Keratinocyte (primary cell): ENCODE data around the gene SLFN11. TPM values are rescaled to one million over a fixed set of nuclear protein-coding genes. Genes with fewer than 3 reads are reported as not detected.

Experiments
- DNase-seq: peaks from one replicate; pipeline ENCODE4 v3.0.0-alpha.2; 2011; ENCODE audit warnings: low read depth, missing footprints, low spot score
- FAIRE-seq: peaks from 2 replicates; lab custom pipeline; 2011; peaks lifted over from hg19 to GRCh38; lab: Jason Lieb, UNC
- H2AFZ ChIP-seq: 2 replicates; pipeline ENCODE4 v1.6.0; 2012; ENCODE audit warnings: low read length, control low read depth, inconsistent platforms; ENCODE audit not compliant: control insufficient read depth
- H3K27ac ChIP-seq: 2 replicates; pipeline ENCODE4 v1.5.1; 2011; ENCODE audit warnings: low read length; ENCODE audit not compliant: control insufficient read depth, insufficient read depth
- H3K27me3 ChIP-seq: 3 replicates; pipeline ENCODE4 v1.6.0; 2011; ENCODE audit warnings: low read length; ENCODE audit not compliant: control insufficient read depth, insufficient read depth; ENCODE audit errors: extremely low read depth
- H3K36me3 ChIP-seq, 2 experiments: 2 replicates in 1 of 2; 3 replicates in 1 of 2; pipeline ENCODE4 v1.5.1; 2011; ENCODE audit warnings: low read length in 2 of 2, mild to moderate bottlenecking in 1 of 2; ENCODE audit not compliant: control insufficient read depth in 2 of 2, insufficient read depth in 2 of 2; ENCODE audit errors: extremely low read depth in 1 of 2
- H3K4me1 ChIP-seq: 3 replicates; pipeline ENCODE4 v1.5.1; 2011; ENCODE audit warnings: low read length; ENCODE audit not compliant: control insufficient read depth, insufficient read depth; ENCODE audit errors: extremely low read depth
- H3K4me2 ChIP-seq: 3 replicates; pipeline ENCODE4 v1.6.0; 2011; ENCODE audit warnings: low read depth, low read length; ENCODE audit not compliant: control insufficient read depth, insufficient read depth; ENCODE audit errors: extremely low read depth
- H3K4me3 ChIP-seq, 3 experiments: fragments of 200-600 bp in 1 of 3; sonication (generic) in 1 of 3; 2 replicates in 2 of 3; 3 replicates in 1 of 3; pipeline ENCODE4 v1.5.1; 2011 to 2016; ENCODE audit warnings: low read length in 3 of 3, mild to moderate bottlenecking in 3 of 3, control low read depth in 2 of 3, inconsistent platforms in 1 of 3, low read depth in 1 of 3, mixed read lengths in 1 of 3, mixed run types in 1 of 3, moderate library complexity in 1 of 3; ENCODE audit not compliant: control insufficient read depth in 2 of 3, insufficient read depth in 2 of 3; ENCODE audit errors: extremely low read depth in 1 of 3
- H3K79me2 ChIP-seq: 2 replicates; pipeline ENCODE4 v1.6.0; 2012; ENCODE audit warnings: low read length; ENCODE audit not compliant: control insufficient read depth, insufficient read depth
- H3K9ac ChIP-seq: 3 replicates; pipeline ENCODE4 v1.6.0; 2011; ENCODE audit warnings: low read length; ENCODE audit not compliant: control insufficient read depth, insufficient read depth; ENCODE audit errors: extremely low read depth
- H3K9me1 ChIP-seq: 3 replicates; pipeline ENCODE4 v1.6.0; 2011; ENCODE audit warnings: low read length; ENCODE audit not compliant: control insufficient read depth, insufficient read depth; ENCODE audit errors: extremely low read depth
- H3K9me3 ChIP-seq: 2 replicates; pipeline ENCODE4 v1.5.1; 2012; ENCODE audit warnings: low read depth, low read length; ENCODE audit not compliant: control insufficient read depth
- H4K20me1 ChIP-seq: 3 replicates; pipeline ENCODE4 v1.6.0; 2011; ENCODE audit warnings: low read length; ENCODE audit not compliant: control insufficient read depth, insufficient read depth; ENCODE audit errors: extremely low read depth
- EZH2 ChIP-seq: IDR thresholded peaks from one replicate; pipeline ENCODE4 v1.6.1; 2012; ENCODE audit warnings: inconsistent platforms, mild to moderate bottlenecking, low read length, moderate library complexity
- dilution Hi-C: fragments of 300-500 bp; cut with MboI; formaldehyde crosslinking; loops from one replicate; pipeline ENCODE4 v1.7.0; 2020; ENCODE audit warnings: low sequenced_read_pairs; ENCODE audit not compliant: extremely low pct_ligation_motif_present
- polyA plus RNA-seq, 5 experiments: library from polyadenylated mRNA; depleted of rRNA in 3 of 5; stranded (reverse) in 3 of 5; stranded (forward) in 1 of 5; unstranded in 1 of 5; fragments of >200 nt; gene quantifications; 1 replicate in 1 of 5; 2 replicates in 3 of 5; 3 replicates in 1 of 5; pipeline versions ENCODE4 v1.2.1 to v1.2.3, GENCODE V29; 2011 to 2012; ENCODE audit warnings: missing spikeins in 2 of 5, low read depth in 1 of 5, low replicate concordance in 1 of 5
- TF ChIP-seq, protein P1 (sequence below), 3 experiments: IDR thresholded peaks in 1 of 3; conservative IDR thresholded peaks in 1 of 3; optimal IDR thresholded peaks in 1 of 3; 2 replicates in 2 of 3; 3 replicates in 1 of 3; pipeline versions ENCODE3 to v1.5.1; 2011; ENCODE audit warnings: low read length in 3 of 3, mild to moderate bottlenecking in 3 of 3, moderate library complexity in 2 of 3, control low read depth in 1 of 3, inconsistent platforms in 1 of 3; ENCODE audit not compliant: insufficient read depth in 2 of 3; ENCODE audit errors: extremely low read depth in 1 of 3

The SLFN11 gene
- polyA plus RNA-seq, 1 donor (not counting 4 experiments of a cell fraction or from before 2014, with no cell fraction given) = 3.5 TPM

GRCh38 chr17:35407531-35407930 lies 34.1 kb upstream of the SLFN11 start:
- Histone ChIP-seq H3K27me3 (no peaks in the 10 kb centered on the region), H3K36me3 (peaks cover 0 to 5% of the 10 kb centered on the region in 2 experiments), H3K9ac (no peak overlapping the region), H3K9me1 (no peaks in the 10 kb centered on the region), H3K4me1 (no peaks in the 10 kb centered on the region), H3K4me2 (no peak overlapping the region), H3K9me3 (no peaks in the 10 kb centered on the region), H2AFZ (no peak overlapping the region), H3K4me3 (no peak overlapping the region), H3K27ac (no peak overlapping the region), H3K79me2 (no peaks in the 10 kb centered on the region), H4K20me1 (no peaks in the 10 kb centered on the region)
- FAIRE-seq (no peak), DNase-seq (no peak)
- no peak for TF ChIP-seq EZH2
- TF ChIP-seq, protein P1, sequence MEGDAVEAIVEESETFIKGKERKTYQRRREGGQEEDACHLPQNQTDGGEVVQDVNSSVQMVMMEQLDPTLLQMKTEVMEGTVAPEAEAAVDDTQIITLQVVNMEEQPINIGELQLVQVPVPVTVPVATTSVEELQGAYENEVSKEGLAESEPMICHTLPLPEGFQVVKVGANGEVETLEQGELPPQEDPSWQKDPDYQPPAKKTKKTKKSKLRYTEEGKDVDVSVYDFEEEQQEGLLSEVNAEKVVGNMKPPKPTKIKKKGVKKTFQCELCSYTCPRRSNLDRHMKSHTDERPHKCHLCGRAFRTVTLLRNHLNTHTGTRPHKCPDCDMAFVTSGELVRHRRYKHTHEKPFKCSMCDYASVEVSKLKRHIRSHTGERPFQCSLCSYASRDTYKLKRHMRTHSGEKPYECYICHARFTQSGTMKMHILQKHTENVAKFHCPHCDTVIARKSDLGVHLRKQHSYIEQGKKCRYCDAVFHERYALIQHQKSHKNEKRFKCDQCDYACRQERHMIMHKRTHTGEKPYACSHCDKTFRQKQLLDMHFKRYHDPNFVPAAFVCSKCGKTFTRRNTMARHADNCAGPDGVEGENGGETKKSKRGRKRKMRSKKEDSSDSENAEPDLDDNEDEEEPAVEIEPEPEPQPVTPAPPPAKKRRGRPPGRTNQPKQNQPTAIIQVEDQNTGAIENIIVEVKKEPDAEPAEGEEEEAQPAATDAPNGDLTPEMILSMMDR (optimal IDR thresholded peaks at IDR 0.05 in 1 of 3, IDR thresholded peaks at IDR 0.05 in 1 of 3, conservative IDR thresholded peaks at IDR 0.05 in 1 of 3; ENCODE audit: extremely low read depth in 1 of 3, insufficient read depth in 2 of 3, low read length in 3 of 3) = no peak
- dilution Hi-C loops = no loop called here

DNA sequence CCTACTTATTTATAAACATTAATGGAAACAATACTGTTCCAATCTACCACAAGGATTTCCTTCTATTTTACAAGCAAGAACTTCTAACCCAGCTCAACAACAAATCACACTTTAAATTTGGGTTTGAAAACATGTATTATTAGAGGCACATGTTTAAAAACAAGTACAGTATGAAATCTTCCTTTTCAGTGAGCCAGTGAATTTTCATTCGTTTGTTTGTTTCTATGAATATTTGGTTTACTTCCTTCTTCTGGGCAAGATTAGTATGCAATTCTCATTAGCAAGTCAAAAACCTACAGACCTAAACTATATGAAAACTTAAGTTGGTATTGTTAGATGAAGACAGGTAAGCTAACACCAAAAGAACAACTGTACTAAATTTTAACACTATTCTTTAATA lies 33.1 kb upstream of the SLFN11 start:
- Histone ChIP-seq H3K36me3 (peaks cover 0 to 3% of the 10 kb centered on the region in 2 experiments), H4K20me1 (no peaks in the 10 kb centered on the region), H3K9me1 (no peaks in the 10 kb centered on the region), H3K9me3 (no peaks in the 10 kb centered on the region), H3K79me2 (no peaks in the 10 kb centered on the region), H2AFZ (no peak overlapping the region), H3K4me3 (no peak overlapping the region), H3K9ac (no peak overlapping the region), H3K4me2 (no peak overlapping the region), H3K4me1 (no peaks in the 10 kb centered on the region), H3K27ac (no peak overlapping the region), H3K27me3 (no peaks in the 10 kb centered on the region)
- TF ChIP-seq, protein P1 (optimal IDR thresholded peaks at IDR 0.05 in 1 of 3, IDR thresholded peaks at IDR 0.05 in 1 of 3, conservative IDR thresholded peaks at IDR 0.05 in 1 of 3; ENCODE audit: extremely low read depth in 1 of 3, insufficient read depth in 2 of 3, low read length in 3 of 3) = no peak
- TF ChIP-seq EZH2 = no peak
- dilution Hi-C loops = no loop called here
- FAIRE-seq (no peak), DNase-seq (no peak)
